HG03280 (cell line): ENCODE results near the gene CD8B.
"Not testable (repeated sequence)": the region's sequence is repeated elsewhere in the genome, so short reads cannot be mapped to it uniquely, and the experiment has no call there.

Source experiments
- ATAC-seq: cut with Tn5 transposase; IDR thresholded peaks from one replicate; pipeline ENCODE4 v1.9.1; 2021; ENCODE audit warnings: mild to moderate bottlenecking, moderate library complexity; ENCODE audit not compliant: unreplicated experiment

The CD8B gene

GRCh38 chr2:86836915-86837695, 24.6 kb downstream of the CD8B start:
- not testable (repeated sequence) for ATAC-seq

- ATAC-seq, result not testable (repeated sequence)
Measured at GRCh38 chr2:86835548-86835889, 26.2 kb downstream of the CD8B start.

DNA sequence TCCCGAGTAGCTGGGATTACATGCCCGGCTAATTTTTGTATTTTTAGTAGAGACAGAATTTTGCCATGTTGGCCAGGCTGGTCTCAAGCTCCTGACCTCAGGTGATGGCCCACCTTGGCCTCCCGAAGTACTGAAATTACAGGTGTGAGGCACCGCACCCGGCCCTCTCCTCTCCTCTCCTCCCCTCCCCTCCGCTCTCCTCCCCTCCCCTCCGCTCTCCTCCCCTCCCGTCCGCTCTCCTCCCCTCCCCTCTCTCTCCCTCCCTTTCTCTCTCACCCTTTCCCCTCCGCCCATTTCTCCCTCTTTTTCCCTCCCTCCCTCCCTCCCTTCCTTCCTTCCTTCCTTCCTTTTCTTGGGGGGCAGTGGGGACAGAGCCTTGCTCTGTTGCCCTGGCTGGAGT, 28.4 kb downstream of the CD8B start:
- no peak for ATAC-seq

- no peak for ATAC-seq
Measured at GRCh38 chr2:86832334-86833096, 29.2 kb downstream of the CD8B start.

DNA sequence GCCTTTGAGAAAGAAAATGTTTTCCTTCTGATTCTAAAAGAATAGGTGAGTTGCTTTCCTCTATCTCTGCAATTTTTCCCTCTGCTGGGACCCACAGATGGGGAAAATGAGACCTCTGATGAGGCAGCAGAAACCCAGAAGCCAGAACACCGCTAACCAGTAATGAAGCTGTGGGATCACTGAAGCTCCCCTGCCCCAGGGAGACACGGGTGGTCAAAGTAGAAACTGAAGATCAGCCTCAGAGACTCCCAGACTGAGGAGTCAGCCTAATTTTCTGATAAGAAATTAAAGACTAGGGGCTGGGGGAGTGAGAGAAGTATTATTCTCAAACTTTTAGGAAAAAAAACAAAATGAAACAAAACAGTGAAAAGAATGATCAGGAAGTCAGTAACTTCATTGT, 30.1 kb downstream of the CD8B start:
- ATAC-seq, result no peak

DNA sequence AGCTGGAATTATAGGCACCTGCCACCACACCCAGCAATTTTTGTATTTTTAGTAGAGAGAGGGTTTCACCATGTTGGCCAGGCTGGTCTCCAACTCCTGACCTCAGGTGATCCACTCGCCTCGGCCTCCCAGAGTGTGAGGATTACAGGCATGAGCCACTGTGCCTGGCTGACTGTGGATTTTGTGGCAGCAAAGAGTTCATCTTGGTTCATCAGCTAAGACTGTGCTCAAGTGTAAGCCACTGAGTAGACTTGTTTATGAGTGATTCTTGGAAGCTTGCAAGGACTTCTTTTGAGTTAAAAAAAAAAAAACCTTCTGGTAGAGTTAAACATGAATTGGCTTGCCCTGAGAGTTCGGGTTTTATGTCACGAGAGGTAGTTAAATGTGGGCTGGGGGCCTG, 34.7 kb downstream of the CD8B start:
- ATAC-seq, result no peak

- ATAC-seq, result no peak
Measured at GRCh38 chr2:86825693-86826381, 35.8 kb downstream of the CD8B start.

GRCh38 chr2:86825036-86825692, 36.5 kb downstream of the CD8B start:
- ATAC-seq, result no peak

- no peak for ATAC-seq
Measured at GRCh38 chr2:86822668-86823345, 38.9 kb downstream of the CD8B start.

- ATAC-seq, result no peak
Measured at GRCh38 chr2:86821842-86822241, 39.8 kb downstream of the CD8B start.

- ATAC-seq, result no peak
Measured at GRCh38 chr2:86821306-86821705, 40.4 kb downstream of the CD8B start.

GRCh38 chr2:86818957-86819356, 42.7 kb downstream of the CD8B start:
- ATAC-seq, result no peak

DNA sequence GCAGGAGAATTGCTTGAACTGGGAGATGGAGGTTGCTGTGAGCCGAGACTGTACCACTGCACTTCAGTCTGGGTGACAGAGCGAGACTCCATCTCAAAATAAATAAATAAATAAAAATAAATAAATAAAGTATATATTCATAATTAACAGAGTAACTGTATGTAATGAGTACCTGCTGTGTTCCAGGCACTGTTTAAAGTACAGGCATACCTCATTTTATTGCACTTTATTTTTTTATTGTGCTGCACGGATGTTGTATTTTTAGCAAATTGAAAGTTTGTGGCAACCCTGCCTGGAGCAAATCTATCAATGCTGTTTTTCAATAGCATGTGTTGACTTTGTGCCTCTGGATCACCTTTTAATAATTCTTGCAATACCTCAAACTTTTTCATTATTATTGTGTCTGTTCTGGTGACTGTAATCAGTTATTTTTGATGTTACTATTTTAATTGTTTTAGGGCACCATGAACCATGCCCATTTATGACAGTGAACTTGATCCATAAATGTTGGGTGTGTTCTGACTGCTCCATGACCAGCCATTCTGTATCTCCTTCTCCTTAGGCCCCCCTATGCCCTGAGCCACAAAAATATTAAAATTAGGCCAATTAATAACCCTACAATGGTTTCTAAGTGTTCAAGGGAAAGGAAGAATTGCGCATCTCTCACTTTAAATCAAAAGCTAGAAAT, 43.4 kb downstream of the CD8B start:
- ATAC-seq, result no peak

GRCh38 chr2:86815611-86816010, 46.1 kb downstream of the CD8B start:
- no peak for ATAC-seq

GRCh38 chr2:86809481-86810121, 52.1 kb downstream of the CD8B start:
- no peak for ATAC-seq

GRCh38 chr2:86808315-86809161, 53.1 kb downstream of the CD8B start:
- ATAC-seq, result peak; percentile 93

DNA sequence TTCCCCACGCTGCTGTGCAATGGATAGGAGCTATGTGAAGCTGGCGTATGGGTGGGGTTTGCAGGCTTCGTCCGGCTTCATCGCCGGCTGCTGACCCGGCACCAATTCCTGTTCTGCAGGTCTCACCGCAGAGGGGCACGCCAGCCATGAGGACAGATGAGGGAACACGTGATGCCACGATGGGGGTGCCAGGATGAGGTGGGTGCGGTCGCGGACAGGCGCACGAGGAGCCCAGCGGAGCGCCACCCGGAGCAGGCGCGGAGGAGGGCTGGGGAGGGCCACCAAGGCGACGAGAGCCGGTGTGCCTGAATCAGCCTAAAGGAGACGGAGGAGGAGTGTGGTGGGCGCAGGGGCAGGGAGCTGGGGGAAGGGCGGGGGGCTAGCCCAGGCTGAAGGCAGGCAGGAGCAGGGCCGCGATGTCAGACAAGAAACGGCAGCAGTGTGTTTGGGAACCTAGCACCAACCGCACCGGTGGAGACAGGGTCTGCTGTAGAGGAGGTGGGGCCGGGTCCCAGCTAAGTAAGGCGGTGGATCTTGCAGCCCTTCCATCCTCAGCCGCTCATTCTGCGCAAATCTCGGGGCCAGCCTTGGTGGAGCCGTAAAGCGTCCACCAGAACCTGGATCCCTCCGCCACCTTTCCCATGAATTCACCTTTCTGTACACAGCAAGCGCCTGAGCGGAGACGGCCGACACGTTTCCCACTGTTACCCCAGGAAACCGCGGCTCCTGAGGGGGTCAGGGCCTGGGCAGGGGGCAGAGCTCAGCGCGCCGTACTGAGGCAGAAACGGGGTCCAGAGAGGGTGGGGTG, 54.0 kb downstream of the CD8B start:
- no peak for ATAC-seq

- no peak for ATAC-seq
Measured at GRCh38 chr2:86807133-86807467, 54.6 kb downstream of the CD8B start.
